Left colon (tissue), 2 donors: ENCODE data around the gene MRS2. TPM values are rescaled to one million over a fixed set of nuclear protein-coding genes. Genes with fewer than 3 reads are reported as not detected.
"Not testable (repeated sequence)": the region's sequence is repeated elsewhere in the genome, so short reads cannot be mapped to it uniquely, and the experiment has no call there.

Source experiments
- ATAC-seq: fragments of 200-7000 bp; cut with Tn5 transposase; one replicate; pipeline ENCODE4 v1.9.1; 2020; ENCODE audit warnings: mild to moderate bottlenecking, moderate library complexity
- DNase-seq, 2 donors: peaks; one replicate each; pipeline ENCODE4 v3.0.0-alpha.2; 2020
- intact Hi-C, 2 donors: fragments of 100-400 bp; cut with DNase I in 1 of 2; cut with micrococcal nuclease in 1 of 2; formaldehyde crosslinking; loops; one replicate each; pipeline versions ENCODE4 v1.11.2 to v1.14.0; 2022; cut with DNase I, micrococcal nuclease
- long read RNA-seq: library from polyadenylated mRNA; unstranded; transcript quantifications from one replicate; pipeline ENCODE4 v2.0.0, GENCODE V29; 2021
- total RNA-seq, 2 donors: library from RNA; stranded (reverse); fragmentation: NEBNext Ultra II Directional; extraction: Animal tissue kit (Norgen Biotek cat#: 25700); gene quantifications; one replicate each; pipeline ENCODE4 v1.2.1, GENCODE V29; 2021
- donor health status: DM: no; HTN: no; CAD: no.
- donor health status: DM: yes; HTN: yes; CAD: no.

Gene MRS2, protein sequence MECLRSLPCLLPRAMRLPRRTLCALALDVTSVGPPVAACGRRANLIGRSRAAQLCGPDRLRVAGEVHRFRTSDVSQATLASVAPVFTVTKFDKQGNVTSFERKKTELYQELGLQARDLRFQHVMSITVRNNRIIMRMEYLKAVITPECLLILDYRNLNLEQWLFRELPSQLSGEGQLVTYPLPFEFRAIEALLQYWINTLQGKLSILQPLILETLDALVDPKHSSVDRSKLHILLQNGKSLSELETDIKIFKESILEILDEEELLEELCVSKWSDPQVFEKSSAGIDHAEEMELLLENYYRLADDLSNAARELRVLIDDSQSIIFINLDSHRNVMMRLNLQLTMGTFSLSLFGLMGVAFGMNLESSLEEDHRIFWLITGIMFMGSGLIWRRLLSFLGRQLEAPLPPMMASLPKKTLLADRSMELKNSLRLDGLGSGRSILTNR
- total RNA-seq: 10 to 100 TPM; 26.1 to 26.2 TPM
- long read RNA-seq, transcript MRS2-203 (11 exons, 3,313 nt): major isoform, 40 of 52 reads
- long read RNA-seq, partial matches to known transcripts: 0 of 52 reads
- long read RNA-seq, other reads (novel, unspliced or antisense): 8 of 52 reads

DNA sequence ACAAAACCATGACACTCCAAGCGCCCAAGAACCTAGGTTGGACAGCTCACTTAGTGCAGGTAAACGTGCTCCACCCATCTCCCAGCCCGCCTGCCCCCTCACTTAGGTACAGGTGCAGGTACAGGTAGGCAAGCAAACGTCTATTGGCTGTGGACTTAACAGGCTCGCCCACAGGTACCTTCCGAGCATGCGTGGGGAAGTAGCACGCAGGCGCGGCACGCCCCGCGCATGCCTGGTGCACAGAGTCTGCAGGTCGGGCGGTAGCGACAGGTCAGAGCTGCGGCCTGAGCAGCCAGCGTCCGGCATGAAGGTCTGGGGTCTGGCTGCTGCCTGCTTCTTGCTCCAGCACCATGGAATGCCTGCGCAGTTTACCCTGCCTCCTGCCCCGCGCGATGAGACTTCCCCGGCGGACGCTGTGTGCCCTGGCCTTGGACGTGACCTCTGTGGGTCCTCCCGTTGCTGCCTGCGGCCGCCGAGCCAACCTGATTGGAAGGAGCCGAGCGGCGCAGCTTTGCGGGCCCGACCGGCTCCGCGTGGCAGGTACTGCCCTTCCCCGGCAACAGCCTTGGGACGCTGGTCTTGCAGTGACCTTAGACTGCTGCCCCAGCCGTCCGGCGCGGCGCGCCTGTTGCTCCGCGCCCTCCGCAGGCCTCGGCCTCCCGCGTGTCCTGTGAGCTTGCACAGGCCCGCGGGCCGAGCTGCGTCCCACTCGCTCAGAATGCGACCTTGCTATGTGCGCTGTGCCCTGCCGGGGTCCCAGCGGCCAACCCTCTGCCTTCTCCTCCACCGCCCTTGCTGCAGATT lies at the start of gene MRS2:
TSS of gene MRS2 (plus strand) at position 240 of the 804 bp plus-strand sequence. CDS start at position 351, 111 bp downstream.
- peak; percentile 91 to 93 for DNase-seq
- ATAC-seq: peak; percentile 99
- intact Hi-C loops: no loop called here

DNA sequence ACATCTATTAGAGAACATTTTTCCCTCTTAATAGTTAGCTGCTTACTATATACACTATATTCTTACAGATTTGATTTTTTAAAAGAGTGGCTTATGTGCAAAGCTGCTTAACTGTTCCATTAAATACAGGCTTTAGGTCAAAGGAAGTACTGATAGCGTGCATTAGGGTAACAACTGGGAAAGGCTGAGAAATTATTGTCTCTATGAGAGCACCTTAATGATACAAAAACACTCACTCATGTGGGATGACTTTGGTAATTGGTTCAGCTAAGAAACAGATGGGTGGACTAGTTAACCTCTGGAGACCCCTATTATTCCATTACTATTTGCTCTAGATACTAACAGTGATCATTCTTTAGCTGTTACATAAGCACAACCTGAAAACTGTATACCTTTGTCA lies 48.9 kb upstream of the MRS2 start:
- intact Hi-C loops: no loop called here
- ATAC-seq: no peak

DNA sequence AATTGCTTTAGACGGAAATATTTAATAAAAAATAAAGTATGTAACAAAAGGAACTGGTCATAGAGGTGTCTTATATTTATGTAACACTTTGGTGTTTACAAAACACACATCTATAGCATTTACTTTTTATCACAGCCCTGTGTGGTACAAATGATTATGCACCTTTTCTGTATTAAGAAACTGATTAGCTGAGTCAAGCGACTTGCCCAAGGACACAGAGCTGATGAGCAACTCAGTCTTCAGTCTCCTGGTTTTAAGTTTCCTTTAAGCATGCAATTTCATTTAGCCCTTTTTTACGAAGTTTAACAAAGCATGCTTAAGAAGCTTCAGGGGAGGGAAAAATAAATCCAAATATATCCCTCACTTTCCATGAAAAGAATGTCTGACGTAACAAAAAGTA lies 47.3 kb upstream of the MRS2 start:
- ATAC-seq (no peak), DNase-seq (no peak)
- intact Hi-C loops: no loop called here

More for the DNA sequence above, 48.9 kb upstream of the MRS2 start:
- no peak for DNase-seq

DNA sequence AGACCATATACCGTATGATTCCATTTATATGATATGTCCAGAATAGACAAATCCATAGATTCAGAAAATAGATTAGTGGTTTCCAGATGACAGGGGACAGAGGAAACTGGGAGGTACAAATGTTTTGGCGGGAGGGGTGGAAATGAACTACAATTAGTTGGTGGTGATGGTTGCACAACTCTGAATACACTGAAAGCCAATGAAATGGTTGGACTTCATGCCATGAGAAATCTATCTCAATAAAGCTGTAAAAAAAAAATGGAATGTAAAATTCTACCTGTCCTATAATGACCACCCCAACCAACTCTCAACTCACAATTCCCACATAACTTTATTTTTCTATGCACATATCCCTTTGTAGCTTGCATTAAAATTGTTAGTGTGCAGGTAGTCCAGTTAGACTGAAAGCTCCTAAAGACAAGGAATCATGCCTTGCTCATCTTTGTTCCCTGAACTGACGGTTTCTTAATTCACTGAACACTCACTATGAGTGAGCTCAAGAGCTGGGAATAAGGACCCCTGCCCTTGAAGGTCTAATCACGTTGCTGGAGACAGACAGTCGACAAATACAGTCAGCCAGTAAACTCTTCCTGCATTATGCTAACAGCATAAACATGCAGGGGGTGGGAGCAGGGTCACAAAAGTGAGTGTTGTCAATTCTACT lies 46.3 kb upstream of the MRS2 start:
- intact Hi-C loops: no loop called here
- no peak for ATAC-seq

DNA sequence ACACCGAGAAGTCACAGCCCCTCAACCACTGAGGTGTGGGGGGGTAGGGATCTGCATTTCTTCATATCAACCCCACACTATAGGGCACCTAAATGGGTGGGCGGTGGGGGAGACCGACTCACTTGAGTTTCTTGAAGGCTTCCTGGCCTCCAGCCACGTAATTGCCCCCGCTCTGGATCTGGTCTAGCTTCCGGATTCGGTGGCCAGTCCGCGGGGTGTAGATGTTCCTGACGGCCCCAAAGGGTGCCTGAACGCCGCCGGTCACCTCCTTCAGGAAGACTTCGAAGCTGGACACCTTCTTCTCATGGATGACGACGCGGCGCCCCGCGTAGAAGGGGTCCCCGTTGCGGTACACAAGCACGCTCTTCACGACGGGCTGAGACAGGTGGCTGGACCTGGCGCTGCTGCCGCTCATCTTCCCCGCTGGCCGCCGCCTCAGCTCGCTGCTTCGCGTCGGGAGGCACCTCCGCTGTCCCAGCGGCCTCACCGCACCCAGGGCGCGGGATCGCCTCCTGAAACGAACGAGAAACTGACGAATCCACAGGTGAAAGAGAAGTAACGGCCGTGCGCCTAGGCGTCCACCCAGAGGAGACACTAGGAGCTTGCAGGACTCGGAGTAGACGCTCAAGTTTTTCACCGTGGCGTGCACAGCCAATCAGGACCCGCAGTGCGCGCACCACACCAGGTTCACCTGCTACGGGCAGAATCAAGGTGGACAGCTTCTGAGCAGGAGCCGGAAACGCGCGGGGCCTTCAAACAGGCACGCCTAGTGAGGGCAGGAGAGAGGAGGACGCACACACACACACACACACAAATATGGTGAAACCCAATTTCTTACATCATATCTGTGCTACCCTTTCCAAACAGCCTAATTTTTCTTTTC lies 45.2 kb upstream of the MRS2 start, which contains the start of gene DCDC2:
TSS of gene DCDC2 (minus strand) at position 724 of the 883 bp plus-strand sequence. CDS start at position 415, 309 bp downstream.
- ATAC-seq: peak; percentile 82
- intact Hi-C loops: no loop called here
- peak; percentile 89 to 91 for DNase-seq

More for the DNA sequence above, 46.3 kb upstream of the MRS2 start:
- DNase-seq: no peak

DNA sequence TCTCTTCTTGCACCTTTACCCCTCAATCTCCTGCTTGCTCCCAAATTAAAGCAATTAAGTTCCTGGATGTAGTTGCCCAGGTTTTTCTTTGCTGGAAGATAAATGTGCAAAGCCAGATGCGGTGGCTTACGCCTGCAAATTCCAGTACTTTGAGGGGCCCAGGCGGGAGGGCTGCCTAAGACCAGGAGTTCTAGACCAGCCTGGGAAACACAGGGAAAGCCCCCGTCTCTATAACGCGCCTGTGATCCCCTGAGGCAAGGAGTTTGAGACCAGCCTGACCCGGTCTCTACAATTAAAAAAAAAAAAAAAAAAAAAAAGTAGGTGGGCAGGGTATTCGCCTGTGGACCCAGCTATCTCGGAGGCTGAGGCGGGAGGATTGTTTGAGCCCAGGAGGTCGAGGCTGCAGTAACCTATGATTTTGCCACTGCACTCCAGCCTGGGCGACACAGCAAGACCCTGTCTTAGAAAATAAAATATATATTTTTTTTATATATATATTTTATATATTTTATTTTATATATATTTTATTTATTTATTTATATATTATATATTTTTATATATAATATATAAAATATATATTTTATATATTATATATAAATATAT lies 44.4 kb upstream of the MRS2 start:
- DNase-seq (no peak), ATAC-seq (no peak)
- intact Hi-C loops: no loop called here

DNA sequence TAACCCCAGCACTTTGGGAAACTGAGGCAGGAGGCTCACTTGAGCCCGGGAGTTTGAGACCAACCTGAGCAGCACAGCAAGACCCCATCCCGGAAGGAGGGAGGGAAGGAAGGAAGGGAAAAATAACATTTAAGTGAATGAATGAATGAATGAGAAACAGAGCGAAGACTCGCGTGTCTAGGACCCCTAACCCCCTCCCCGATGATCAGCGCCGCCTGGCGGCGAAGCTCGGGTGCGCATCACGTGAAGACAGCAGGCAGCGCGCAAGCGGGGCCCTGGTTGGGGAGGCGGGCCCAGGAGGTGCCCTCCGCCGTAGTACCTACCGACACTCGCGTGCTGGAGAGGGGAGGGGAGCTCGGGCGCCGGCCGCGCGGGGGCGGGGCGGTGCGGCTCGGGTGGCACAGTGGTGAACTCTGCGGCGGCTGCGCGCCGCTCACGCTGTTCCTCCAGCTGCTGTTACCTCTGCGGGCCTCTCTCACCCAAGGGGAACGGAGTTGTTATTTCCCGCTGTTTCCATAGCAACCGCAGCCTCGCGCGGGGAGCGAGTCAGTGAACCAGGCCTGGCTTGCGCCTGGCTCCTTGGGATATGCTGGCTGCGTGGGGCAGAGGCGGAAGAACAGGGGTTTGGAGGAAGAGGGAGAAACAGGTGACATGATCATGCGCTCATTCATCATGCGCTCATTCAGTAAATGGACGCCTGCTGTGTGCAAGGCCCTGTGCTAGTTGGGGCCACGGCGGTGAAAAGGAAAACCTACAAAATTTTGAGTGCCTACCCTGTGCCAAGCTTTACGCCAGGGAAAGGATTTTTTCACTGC lies 42.9 kb upstream of the MRS2 start:
- DNase-seq (peak; percentile 79), ATAC-seq (peak; percentile 84)
- intact Hi-C loops: no loop called here

DNA sequence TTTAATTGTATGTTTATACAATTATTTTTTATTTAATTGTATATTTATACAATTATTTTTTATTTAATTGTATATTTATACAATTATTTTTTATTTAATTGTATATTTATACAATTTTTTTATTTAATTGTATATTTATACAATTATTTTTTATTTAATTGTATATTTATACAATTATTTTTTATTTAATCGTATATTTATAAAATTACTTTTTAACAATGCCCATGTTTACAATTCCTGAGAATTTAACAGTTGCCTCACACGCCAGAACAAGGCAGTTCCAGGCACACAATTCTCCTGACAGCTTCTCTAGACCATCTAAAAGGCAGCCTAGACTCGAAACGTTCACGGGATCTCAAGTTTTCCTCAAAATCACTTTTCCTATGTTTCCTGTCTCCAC lies 40.4 kb upstream of the MRS2 start:
- ATAC-seq, intact Hi-C loops, DNase-seq: not testable (repeated sequence)

DNA sequence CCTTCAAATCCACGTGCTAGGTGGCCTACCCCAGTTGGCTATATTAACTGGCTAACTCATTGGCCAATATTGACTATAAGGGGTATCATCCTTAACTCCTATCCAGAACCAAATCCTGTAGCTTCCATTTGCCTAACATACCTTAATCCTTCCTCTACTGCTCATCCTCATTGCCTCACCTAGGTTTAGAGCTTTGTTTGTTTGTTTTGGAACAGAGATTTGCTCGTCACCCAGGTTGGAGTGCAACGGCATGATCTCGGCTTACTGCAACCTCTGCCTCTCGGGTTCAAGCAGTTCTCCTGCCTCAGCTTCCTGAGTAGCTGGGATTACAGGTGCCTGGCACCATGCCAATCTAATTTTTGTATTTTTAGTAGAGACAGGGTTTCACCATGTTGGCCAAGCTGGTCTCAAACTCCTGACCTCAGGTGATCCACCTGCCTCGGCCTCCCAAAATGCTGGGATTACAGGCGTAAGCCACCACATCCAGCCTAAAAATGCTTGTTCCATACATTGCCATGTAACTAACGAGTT lies 37.6 kb upstream of the MRS2 start:
- intact Hi-C loops, ATAC-seq, DNase-seq: not testable (repeated sequence)

DNA sequence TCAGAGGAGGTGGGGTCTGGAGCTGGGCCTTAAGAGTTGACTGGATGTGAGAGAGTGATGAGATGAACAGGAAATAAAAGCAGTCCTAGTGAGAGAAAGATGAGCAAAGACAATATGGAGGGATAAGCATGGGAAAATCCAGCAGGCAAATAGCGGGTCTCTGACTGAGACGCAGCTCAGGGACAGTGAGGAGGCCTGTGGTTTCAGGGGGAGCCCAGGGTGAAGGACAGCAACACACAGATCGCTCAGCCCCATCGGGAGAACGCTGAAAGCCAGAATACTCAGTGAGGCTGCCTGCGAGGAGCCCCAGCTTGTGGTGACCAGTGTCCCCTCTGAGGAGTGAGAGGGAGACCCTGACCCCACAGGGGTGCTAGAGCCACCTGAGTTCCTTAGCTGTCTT lies 28.1 kb upstream of the MRS2 start:
- DNase-seq: no peak
- no peak for ATAC-seq
- intact Hi-C loops: no loop called here

DNA sequence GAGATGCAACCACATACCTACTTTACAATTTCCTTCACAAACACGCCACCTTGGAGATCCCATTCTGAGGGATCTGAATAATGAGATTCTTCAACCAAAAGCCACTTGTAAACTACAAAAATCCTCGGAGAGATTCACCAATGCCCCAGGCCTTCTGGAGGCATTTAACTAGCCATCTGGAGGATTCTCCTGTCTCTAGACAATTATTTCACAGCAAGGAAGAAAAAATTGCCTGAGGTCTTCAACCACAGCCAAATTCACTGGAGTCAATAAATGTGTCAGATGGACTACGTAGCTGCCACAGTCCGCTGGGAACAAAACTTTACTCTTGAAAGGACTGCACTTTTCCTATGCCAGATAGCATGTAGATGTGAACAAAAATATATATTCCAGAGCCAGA lies 25.9 kb upstream of the MRS2 start:
- intact Hi-C loops: no loop called here
- ATAC-seq: no peak
- DNase-seq: no peak

DNA sequence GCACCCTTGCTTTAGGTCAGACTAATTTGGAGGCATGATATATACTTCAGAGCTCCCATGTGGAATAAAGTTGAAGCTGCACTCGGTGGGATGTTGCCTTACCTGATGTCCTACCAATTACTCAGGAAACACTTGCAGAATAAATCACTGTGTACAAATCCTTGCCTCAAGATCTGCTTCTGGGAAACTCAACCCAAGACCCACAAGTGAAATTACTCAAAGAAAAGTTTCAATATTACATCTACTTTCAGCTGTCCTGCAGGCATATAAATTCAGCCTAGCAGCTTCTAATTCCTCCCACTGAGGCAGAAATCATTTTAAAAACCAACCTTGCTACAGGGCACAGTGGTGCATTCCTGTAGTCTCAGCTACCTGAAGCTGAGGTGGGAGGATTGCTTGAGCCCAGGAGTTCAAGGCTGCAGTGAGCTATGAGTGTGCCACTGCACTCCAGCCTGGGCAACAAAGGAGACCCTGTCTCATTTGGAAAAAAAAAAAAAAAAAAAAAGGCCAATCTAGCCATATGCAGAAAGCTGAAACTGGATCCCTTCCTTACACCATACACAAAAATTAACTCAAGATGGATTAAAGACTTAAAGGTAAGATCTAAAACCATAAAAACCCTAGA lies 24.2 kb upstream of the MRS2 start:
- no peak for ATAC-seq
- intact Hi-C loops: no loop called here
- DNase-seq: no peak

DNA sequence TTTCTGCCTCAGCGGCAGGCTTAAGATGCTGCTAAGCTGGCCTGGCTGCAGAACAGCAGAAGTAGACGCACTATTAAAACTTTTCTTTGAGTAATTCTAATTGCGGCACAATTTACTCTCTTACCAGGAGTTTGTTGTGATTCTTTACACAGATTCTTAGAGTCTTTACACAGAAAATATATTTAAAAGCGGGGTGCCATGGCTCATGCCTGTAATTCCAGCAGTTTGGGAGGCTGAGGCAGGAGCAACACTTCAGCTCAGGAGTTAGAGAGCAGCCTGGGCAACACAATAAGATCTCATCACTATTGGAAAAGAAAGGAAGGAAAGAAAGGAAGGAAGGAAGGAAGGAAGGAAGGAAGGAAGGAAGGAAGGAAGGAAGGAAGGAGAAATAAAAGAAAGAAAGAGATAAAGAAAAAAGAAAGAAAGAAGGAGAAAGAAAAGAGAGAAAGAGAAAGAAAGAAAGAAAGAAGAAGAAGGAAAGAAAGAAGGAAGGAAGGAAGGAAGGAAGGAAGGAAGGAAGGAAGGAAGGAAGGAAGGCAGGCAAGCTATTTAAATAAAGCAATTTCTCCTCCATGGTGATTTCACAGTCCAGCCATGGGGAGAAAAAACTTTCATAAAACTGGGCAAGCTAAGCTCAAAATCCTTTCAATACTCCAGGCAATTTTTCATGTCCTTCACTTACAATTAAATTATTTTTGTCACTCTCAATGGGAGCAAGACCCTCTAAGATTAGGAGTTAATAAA lies 21.1 kb upstream of the MRS2 start:
- no peak for ATAC-seq
- DNase-seq: no peak
- intact Hi-C loops: no loop called here

DNA sequence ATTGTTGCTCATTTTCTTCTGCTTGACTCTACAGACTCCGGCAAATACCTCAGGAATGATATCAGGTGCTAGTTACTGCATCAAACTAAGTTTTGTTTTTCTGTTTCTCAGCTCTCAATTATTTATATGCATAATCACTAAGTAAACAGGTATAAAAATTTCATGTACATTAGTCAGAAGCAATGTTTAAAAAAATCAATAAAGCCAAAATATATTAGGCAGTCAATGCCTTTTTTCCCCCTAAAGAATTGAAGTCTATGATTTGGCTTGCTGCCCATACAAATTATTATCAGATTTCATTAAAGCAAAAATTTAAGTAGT lies 20.6 kb upstream of the MRS2 start:
- no peak for DNase-seq
- no peak for ATAC-seq
- intact Hi-C loops: no loop called here

DNA sequence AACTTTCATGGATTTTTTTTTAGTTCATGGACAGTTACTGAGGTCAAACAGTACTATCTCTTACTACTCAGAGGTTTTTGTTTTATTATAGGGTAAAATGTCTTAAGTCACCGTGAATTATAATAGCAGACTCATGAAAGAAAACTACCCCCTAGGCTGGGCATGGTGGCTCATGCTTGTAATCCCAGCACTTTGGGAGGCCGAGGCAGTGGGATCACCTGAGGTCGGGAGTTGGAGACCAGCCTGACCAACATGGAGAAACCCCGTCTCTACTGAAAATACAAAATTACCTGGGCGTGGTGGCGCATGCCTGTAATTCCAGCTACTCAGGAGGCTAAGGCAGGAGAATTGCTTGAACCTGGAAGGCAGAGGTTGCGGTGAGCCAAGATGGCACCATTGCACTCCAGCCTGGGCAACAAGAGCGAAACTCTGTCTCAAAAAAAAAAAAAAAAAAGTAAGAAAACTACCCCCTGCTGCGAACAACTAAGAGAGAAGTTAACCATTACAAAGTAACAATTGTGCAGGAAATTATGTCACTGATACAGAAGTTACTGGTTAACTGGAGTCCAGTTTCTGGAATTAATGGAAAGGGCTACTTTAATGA lies 19.7 kb upstream of the MRS2 start:
- ATAC-seq, intact Hi-C loops, DNase-seq: not testable (repeated sequence)
